ENCODE measurements around the gene CST7. TPM values are rescaled to one million over a fixed set of nuclear protein-coding genes. Genes with fewer than 3 reads are reported as not detected.

Gene CST7
- total and polyA plus RNA-seq, 2 donors (not counting 3 experiments of a cell fraction or from before 2014, with no cell fraction given), result not detected

GRCh38 chr20:25008388-25009217 is 59.5 kb downstream of the CST7 start:
- no peak for FAIRE-seq
- H4K20me1 ChIP-seq (replicated peaks; ENCODE audit: control insufficient read depth, extremely low read depth, insufficient read depth, low read length), result no peaks in the 10 kb centered on the region
- CTCF ChIA-PET, result interaction anchor here (0.7 kb wide), 1 partner anchor 391 kb away, joined by 3 read pairs; no protein-coding TSS in a partner anchor

More at GRCh38 chr20:25008388-25009217, 59.5 kb downstream of the CST7 start:
- TF ChIP-seq MAX (IDR thresholded peaks at IDR 0.05; ENCODE audit: insufficient read depth, insufficient read length) (no peak), CTCF (IDR thresholded peaks at IDR 0.05; ENCODE audit: extremely low read depth in 1 of 2, insufficient read depth in 1 of 2, low read depth in 1 of 2, low read length in 2 of 2) (no peak), POLR2A (IDR thresholded peaks at IDR 0.05; ENCODE audit: low read depth, low read length) (no peak), GATA2 (IDR thresholded peaks at IDR 0.05; ENCODE audit: insufficient read depth, insufficient read length, low read depth, low read length) (no peak), JUN (IDR thresholded peaks at IDR 0.05; ENCODE audit: borderline replicate concordance, insufficient read depth, insufficient read length, low read depth) (no peak), POLR2AphosphoS5 (IDR thresholded peaks at IDR 0.05; ENCODE audit: insufficient read depth, low read depth, low read length) (no peak), MYC (IDR thresholded peaks at IDR 0.05; ENCODE audit: low read depth, low read length) (no peak), FOS (IDR thresholded peaks at IDR 0.05; ENCODE audit: borderline replicate concordance, insufficient read depth, low read length) (no peak), EZH2 (IDR thresholded peaks at IDR 0.05; ENCODE audit: borderline replicate concordance, low read depth, low read length, severe bottlenecking) (no peak)
- Histone ChIP-seq H3K4me1 (ENCODE audit: control insufficient read depth, extremely low read depth, insufficient read depth, low read length) (no peaks in the 10 kb centered on the region), H3K27ac (ENCODE audit: insufficient read depth, low read depth, low read length) (no peak overlapping the region), H3K9ac (replicated peaks; ENCODE audit: extremely low read depth, insufficient read depth, low read length) (no peak overlapping the region), H3K9me3 (replicated peaks; ENCODE audit: control insufficient read depth, insufficient read depth, low read length) (no peaks in the 10 kb centered on the region), H3K79me2 (ENCODE audit: control insufficient read depth, insufficient read depth, low read length) (no peaks in the 10 kb centered on the region), H3K36me3 (ENCODE audit: control insufficient read depth in 2 of 2, extremely low read depth in 1 of 2, insufficient read depth in 2 of 2, low read length in 2 of 2) (no peaks in the 10 kb centered on the region), H3K27me3 (ENCODE audit: control insufficient read depth in 2 of 2, insufficient read depth in 2 of 2, low read length in 2 of 2) (no peaks in the 10 kb centered on the region), H2AFZ (ENCODE audit: low read depth, low read length) (no peak overlapping the region), H3K9me1 (replicated peaks; ENCODE audit: control insufficient read depth, extremely low read depth, insufficient read depth, low read length) (no peaks in the 10 kb centered on the region), H3K4me2 (ENCODE audit: insufficient read depth, low read length) (no peak overlapping the region), H3K4me3 (replicated peaks in 1 of 3; ENCODE audit: insufficient read depth in 1 of 3, low read depth in 1 of 3, low read length in 3 of 3) (no peak overlapping the region)
- dilution Hi-C loops (cut with MboI; ENCODE audit: extremely low pct_ligation_motif_present, low sequenced_read_pairs) (no loop called here), intact Hi-C loops (cut with micrococcal nuclease) (no loop called here)
- DNase-seq (ENCODE audit: low read depth, low spot score), result no peak
- no TSS peak for BruUV-seq (replicated peaks)
- POLR2A ChIA-PET, result no interaction called here

Small RNA genes within 50 kb of the gene (small RNA-seq; reads per million reads assigned to genes)
- not detected for gene RNU6-1257P (ENCODE audit: insufficient read depth, insufficient read length, low read depth, low replicate concordance)

Other genes starting within 250 kb of the CST7 start
- gene APMAP, start 43.5 kb downstream of the CST7 start, total RNA-seq, result 105 and 110 TPM in 2 replicates
- gene APMAP, start 43.5 kb downstream of the CST7 start, polyA plus RNA-seq, result 58.3 and 80.7 TPM in 2 replicates
- gene ACSS1, start 108.9 kb downstream of the CST7 start, total RNA-seq, result 8.0 and 17.9 TPM in 2 replicates
- 6.0 and 6.2 TPM in 2 replicates for gene ACSS1, start 108.9 kb downstream of the CST7 start, polyA plus RNA-seq
- not detected in 2 replicates for gene VSX1, start 132.9 kb downstream of the CST7 start, total RNA-seq
- gene VSX1, start 132.9 kb downstream of the CST7 start, polyA plus RNA-seq, result not detected in 2 replicates
- 51.2 and 52.2 TPM in 2 replicates for gene ENTPD6, start 246.4 kb downstream of the CST7 start, total RNA-seq
- gene ENTPD6, start 246.4 kb downstream of the CST7 start, polyA plus RNA-seq, result 86.3 and 87.0 TPM in 2 replicates

All from endothelial cell of umbilical vein (primary cell).